ENCODE results near the gene C1S.
"Not testable (repeated sequence)": the region's sequence is repeated elsewhere in the genome, so short reads cannot be mapped to it uniquely, and the experiment has no call there.

C1S gene

DNA sequence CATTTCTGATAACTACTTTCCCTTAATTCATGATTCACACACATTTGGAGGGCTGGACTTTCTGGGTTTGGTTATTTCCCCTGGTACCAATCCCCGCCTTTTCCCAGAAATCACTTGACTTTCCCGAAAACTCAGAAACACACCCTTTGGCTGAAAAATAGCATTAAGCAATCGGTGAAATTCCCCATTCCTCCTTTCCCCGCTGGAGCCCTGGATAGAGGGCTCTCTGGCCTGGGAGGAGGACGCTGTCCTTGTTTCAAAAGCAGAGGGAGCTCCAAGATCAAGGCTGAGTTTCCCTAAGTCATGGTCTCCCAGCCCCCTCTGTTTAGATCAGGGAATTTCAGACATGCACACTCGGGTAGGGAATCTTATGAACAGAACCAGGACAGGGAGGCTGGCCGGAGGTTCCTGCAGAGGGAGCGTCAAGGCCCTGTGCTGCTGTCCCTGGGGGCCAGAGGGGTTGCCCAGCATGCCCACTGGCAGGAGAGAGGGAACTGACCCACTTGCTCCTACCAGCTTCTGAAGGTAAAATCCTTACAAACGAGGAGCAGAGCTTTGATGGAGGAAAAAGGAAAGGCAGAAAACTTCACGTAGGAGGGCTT is at the start of gene C1S:
C1S (plus strand) TSS at position 366 of the 602 bp plus-strand sequence. CDS start 1,195 bp downstream, outside the sequence.
- no peak for DNase-seq (ENCODE audit: low read depth)

DNA sequence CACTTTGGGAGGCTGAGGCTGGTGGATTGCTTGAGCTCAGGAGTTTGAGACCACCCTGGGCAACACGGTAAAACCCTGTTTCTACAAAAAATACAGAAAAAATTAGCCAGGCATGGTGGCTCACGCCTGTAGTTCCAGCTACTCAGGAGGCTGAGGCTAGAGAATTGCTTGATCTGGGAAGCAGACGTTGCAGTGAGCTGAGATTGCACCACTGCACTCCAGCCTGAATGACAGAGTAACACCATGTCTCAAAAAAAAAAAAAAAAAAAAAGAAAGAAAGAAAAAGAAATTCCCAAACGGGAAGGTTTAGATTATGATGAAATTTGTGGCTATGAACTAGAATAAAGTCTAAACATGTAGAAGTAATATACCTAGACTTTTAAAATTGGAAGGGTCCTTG is 49.1 kb upstream of the C1S start:
- not testable (repeated sequence) for DNase-seq (ENCODE audit: low read depth)

DNA sequence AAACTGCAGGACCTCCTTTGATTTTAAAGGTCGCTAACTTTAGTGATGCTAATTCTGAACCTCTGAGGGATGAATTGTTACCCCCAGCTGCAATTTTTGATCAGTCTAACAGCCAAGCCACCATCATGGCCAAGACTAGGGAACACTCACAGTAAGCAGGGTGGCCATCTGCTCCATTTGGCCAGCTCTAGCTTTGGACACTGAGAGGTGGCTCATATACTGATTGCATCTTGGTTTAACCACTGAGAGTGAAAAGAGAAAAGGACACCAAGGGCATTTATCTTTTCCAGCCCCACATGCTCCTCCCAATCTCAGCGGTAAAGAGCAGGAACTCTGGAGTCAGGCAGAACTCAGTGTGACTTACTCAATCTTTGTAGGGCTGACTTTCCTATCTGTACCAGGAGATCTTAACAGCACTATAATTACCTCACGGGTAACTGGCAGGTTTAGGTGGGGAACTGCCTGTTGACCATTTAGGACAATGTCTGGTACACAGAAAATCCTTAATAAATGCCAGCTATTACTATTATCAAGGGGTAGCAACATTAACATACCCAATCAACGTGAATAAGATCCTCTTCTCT is 48.4 kb upstream of the C1S start:
- DNase-seq (ENCODE audit: low read depth): no peak

DNA sequence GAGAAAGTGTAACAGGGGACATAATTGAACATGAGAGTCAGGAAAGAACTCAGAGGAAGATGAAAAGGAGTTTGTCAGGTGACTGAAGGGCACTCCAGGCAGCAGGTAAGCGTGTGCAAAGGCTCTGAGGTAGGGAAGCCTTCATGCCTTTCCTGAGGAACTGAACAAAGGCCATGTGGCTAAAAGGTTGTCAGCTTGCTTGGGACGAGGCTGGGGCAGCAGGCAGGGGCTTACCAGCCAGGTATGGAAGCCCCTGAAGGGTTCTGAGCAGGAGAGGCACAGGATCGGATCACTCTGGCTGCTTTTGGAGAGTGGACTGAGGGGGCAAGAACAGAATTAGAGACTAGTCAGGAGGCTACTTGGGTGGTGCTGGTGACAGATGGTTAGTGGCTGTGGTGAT is 47.4 kb upstream of the C1S start:
- DNase-seq (ENCODE audit: low read depth): no peak

DNA sequence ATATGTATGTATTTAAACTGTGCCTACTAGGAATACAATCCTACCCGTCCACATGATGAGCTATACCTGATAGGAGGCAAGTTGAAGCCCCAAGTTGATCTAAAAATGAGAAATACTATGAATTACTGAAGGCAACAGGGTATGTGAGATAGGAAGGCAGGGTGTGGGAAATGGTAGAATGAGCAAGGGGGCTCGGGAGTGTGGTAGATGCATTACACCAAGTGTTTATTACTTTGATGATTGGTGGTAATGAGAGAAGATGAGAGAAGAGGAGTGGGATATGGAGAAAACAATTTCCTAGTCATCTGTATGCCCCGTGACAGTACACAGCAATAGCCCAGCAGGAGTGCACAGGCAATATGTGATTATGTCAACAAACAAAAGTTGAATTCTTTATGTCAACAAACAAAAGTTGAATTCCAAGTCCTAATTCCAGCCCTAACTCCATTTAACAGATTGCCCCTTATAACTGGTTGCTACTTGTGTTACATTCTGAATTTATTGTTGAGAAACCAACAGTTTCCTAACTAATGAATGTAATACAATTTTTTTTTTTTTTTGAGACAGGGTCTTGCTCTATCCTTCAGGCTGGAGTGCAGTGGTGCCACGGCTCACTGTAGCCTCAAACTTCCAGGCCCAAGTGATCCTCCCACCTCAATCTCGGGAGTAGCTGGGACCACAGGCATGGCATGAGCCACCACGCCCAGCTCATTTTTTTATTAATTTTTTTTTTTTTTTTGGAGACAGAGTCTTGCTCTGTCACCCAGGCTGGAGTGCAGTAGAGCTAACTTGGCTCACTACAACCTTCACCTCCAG is 44.8 kb upstream of the C1S start:
- no peak for DNase-seq (ENCODE audit: low read depth)

DNA sequence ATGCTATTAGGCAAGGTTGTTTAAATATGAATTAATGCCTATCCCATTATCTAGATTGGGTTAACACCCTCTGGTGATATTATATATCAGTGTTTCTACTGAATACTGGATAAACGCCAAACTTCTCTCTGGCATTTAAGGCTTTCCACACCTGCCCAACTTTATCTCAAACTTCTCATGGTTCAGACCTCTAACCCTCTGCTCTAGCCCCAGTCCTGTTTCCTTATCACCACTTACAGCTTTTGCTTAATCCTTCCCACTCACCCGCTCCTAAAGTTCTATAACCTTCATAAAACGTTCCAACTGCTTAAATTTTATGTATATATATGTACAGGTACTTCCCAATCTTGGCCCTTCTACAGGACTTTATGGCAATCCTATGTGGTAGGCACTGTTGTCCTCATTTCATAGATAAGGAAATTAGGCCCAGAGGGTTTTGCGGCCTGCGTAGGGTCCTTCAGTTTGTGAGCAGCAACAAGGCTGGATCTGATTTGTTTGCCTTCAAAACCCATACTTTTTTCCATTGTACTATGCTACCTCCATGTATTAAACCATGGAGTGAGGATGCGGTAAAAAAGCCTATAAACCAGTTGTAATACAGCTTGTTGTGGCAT is 43.5 kb upstream of the C1S start:
- DNase-seq (ENCODE audit: low read depth): no peak

DNA sequence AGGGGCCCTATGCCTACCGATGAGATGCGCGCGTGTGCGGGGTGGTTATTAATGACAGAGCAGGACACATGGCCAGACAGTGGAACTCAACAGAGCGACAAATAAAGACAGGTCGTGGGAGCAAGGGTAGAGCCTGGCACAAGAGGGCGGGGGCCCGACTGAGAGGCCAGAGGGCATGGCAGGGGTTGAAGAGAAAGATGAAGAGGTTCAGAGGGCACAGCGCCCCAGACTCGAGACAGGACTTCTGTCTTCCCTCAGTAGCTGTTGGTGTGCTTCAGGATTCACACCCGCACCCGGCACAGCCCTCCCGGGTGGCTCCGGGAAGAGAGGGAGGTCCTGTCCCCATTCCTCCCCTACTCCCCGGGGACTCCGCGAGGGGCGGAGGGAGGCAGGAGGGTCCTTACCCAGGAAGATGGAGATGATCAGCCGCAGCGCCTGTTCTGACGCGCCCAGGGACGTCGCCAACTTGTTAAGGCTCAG is 42.6 kb upstream of the C1S start:
- no peak for DNase-seq (ENCODE audit: low read depth)

DNA sequence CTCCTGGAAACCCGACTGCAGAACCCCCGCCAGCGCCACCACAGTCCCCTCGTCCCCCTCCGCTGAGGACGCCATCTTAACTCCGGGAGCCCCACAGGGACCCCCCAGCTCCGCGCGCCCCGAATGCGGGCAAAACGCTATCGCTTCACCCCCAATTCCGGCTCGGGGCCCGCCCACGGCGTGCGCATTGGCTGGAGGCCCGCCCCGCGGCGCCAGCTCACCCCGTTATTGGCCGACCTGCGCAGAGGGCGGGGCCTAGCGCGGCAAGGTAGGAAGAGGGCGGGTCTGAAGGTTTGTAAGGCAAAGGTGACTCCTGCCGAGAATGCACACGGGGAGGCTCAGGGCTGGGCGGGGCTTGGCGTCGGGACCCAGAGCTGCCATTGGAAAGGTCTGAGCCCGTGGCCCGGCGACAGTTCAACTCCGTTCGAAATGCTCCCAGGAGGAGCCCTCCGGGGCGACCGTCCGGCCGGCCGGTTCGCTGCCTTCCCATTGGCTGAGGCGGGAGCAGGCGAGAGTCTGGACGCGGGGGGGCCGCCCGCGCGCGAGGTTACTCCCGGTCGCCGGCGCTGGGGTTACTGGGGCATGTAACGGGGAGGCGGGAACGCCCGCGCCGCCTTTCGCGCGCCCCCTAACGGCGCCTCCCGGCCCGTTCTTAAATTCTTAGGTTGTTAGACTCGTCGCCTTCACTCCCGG is 42.0 kb upstream of the C1S start, which contains the start of gene LPCAT3:
LPCAT3 (minus strand) TSS at position 127 of the 693 bp plus-strand sequence; CDS start at position 75, 52 bp downstream.
- peak; percentile 91 for DNase-seq (ENCODE audit: low read depth)

DNA sequence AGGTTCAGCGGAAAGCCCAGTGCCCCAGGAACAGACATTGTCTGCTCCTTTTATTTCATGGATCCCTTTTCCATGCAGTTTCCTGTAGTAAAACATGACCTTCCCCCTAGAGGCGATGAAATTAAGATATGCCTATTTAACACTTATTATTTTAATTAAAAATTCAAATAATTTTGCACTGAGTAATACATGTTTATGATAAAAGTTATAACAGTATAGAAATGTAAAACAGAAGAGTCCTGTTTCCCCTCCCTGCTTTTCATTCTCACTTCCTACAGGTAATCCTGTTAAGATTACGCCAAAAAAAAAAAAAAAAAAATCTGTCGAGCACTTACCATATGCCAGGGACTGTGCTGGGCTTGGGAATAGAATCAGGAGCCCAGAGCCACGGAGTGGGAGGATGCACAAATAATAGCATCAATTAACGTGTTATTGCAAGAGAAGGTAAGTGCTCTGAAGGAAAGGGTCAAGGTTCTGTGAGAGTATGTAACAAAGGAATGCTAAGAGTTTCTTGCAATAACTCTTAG is 41.4 kb upstream of the C1S start:
- DNase-seq (ENCODE audit: low read depth): no peak

DNA sequence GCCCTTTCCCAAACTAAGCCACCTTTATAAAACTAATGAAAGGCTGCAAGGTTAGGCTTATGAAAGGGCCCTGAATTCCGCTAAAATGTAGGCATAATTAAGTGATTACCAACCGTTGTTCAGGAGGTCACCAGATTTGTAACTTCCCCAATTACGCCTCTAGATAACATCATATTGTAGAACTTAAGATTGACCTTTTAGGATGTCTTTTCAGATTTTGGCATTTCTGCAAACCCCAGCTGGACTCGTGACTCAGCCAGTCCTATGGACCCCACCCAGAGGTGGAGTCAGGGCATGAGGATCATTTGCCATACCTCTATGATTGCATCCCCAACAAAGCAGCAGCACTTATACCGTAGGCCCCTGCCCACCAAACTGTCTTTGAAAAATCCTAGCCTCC is 38.6 kb upstream of the C1S start:
- DNase-seq (ENCODE audit: low read depth): no peak

DNA sequence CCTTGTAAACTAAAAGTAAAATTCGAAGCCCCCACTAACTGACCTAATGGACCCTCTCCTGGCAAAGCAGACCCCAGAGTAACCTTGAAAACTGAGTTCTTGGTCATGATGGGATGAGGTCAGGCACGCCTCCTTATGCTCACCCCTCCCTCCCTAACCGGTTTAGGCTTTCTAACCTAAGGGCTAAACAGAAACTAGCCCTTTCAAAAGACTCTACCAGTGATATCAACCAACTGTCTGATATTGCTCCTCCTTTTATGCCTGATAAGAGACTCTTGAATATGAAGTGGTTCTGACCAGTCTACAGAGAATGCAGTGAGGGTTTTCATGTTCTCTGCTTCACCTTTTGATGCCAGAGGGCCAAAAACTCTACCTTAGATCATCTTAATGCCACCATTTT is 37.4 kb upstream of the C1S start:
- DNase-seq (ENCODE audit: low read depth): no peak

DNA sequence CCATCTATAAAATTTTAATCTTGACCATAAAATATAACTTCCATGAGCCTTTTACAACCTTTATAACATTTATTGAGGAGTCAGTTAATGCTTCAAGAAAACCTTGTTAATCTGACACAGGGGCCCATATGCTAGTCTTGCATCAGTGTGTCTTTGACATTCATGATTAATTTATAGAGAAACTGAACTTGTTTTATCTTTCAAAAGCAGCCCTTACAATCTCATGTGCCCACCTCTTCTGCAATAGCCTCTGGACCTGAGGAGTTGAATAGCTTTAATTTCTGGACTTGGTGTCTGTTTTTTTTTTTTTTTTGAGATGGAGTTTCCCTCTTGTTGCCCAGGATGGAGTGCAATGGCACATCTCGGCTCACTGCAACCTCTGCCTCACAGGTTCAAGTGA is 33.7 kb upstream of the C1S start:
- DNase-seq (ENCODE audit: low read depth): no peak

DNA sequence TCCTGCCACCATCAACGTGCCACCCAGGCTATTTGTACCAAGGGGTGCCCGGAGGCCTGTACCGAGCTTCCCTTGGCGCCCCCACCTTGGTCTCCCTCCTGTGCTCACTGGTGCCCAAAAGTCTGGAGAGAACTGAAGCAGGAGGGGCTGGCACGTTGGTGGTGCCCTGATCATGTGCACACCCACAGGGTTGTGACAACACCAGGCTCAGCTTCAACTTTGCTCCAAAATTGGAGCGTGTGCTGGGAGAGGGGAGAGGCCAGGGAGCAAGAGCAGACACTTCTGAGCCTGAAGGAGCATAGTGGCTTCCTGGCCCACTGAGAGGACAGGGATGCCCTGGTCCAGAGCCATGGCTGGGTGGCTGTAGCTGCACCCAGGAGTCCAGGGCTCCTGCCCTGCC is 29.2 kb upstream of the C1S start:
- DNase-seq (ENCODE audit: low read depth): no peak

DNA sequence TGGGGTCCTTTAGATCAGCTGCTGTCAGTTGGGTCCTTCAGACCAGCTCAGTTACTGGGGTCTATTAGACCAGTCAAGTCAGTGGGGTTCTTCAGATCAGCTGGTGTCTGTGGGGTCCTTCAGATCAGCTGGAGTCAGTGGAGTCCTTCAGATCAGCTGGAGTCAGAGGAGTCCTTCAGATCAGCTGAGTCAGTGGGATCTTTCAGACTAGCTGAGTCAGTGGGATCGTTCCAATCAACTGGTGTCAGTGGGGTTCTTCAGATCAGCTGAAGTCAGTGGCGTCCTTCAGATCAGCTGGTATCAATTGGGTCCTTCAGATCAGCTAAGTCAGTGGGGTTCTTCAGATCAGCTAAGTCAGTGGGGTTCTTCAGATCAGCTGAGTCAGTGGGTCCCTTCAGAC is 27.5 kb upstream of the C1S start:
- no peak for DNase-seq (ENCODE audit: low read depth)

DNA sequence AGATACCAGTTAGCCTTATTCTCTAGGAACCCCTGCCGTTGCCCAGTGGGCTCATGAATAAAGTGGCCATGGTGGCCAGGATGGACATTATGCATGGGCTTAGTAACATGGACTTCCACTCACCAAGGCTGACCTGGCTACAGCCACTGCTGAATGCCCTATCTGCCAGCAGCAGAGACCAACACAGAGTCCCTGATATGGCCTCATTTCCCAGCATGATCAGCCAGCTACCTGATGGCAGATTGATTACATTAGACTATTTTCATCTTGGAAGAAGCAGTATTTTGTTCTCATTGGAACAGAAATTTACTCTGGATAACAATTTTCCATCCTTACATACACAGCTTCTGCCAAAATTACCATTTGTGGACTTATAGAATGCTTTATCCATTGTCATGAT is 26.1 kb upstream of the C1S start:
- no peak for DNase-seq (ENCODE audit: low read depth)

DNA sequence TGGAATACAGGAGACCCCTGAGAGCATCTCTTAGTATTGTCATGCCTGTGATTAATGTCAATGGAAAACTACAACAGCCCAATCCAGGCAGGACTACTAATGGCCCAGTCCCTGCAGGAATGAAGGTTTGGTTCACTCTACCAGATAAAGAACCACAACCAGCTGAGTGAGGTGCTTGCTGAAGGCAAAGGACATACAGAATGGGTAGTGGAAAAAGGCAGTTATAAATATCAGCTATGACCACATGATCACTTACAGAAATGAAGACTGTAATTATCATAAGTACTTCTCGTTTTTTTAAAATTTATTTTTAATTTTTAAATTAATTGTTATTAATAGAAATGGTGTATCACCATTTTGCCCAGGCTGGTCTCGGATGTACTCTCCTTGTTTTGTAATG is 25.1 kb upstream of the C1S start:
- no peak for DNase-seq (ENCODE audit: low read depth)

DNA sequence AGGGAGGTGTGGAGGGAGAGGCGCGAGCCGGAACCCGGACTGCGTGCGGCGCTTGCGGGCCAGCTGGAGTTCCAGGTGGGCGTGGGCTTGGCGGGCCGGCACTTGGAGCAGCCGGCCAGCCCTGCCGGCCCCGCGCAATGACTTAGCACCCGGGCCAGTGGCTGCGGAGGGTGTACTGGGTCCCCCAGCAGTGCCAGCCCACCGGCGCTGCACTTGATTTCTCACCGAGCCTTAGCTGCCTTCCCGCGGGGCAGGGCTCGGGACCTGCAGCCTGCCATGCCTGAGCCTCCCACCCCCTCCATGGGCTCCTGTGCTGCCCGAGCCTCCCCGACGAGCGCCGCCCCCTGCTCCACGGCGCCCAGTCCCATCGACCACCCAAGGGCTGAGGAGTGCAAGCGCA is 23.1 kb upstream of the C1S start:
- not testable (repeated sequence) for DNase-seq (ENCODE audit: low read depth)

DNA sequence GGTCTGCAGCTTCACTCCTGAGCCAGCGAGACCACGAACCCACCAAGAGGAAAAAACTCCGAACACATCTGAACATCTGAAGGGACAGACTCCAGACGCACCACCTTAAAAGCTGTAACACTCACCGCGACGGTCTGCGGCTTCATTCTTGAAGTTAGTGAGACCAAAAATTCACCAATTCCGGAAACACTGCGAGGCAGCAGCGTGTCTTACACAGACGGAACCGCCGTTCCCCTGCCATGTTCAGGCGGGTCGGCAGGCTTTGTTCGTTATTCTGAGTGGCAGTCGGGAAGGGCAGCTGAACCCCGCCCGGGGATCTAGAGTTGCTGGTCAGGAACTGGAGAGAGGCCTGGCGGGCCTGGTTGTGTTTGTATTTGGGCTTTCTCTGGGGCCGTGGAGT is 21.9 kb upstream of the C1S start:
- DNase-seq (ENCODE audit: low read depth): no peak

DNA sequence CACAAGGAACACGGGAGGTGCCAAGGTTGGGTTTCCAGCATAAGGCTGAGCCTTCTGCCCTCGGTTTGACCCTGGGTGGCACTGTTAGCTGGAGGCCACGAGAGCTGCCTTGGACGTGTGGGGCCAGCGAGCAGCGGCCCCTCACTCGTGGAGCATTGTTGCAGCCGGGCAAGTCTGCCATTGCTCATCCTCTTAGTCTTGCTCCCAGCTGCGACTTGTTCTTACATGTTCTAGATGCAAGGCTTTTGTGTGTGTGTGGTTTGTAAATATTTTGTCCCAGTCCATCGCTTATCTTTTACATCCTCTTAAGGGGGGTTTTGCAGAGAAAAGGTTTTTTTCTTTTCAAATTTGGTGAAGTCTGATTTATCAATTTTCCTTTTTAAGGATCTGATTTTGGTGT is 21.1 kb upstream of the C1S start:
- no peak for DNase-seq (ENCODE audit: low read depth)

DNA sequence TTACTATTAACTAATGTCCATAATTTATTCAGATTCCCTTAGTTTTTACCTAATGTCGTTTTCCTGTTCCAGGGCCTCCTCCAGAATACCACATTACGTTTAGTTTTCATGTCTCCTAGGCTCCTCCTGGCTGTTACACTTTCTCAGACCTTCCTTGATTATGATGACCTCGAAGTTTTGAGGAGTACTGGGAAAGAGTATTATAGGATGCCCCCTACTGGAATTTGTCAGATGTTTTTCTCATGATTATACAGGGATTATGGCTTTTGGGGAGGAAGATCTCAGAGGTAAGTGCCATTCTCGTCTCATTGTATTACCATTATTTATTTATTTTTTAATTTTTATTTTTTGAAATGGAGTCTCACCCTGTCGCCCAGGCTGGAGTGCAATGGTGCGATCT is 17.7 kb upstream of the C1S start:
- no peak for DNase-seq (ENCODE audit: low read depth)

DNA sequence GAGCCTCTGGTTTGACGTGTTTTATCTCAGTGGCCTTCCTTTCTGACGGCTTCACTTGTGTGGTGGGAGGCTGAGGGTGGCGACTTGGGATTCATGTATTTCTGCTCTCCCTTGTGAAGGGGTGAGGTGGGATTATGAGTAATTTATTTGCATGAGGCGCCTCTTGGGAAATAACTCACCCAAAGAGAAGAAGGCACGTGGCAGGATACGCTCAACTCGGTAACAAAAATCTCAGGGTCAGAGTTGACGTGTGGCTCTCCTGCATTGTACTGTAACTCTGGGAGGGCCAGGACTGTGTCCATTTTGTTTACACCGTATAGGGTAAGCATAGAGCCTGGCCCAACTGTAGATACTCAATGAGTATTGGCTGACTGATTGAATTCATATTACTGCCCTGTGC is 14.6 kb upstream of the C1S start:
- DNase-seq (ENCODE audit: low read depth): no peak

Measured in stimulated activated CD8-positive, alpha-beta memory T cell treated with anti-CD3 and anti-CD28 coated beads, Interleukin-15, amount 100 ng/mL, for 1 hour (primary cell).